HL-60 (cell line): ENCODE measurements around the gene ZNF641.

Experiments used
- DNase-seq, 2 experiments: peaks; one replicate each; pipeline ENCODE4 v3.0.0-alpha.2; 2010 to 2020; ENCODE audit warnings: low read depth in 1 of 2, low spot score in 1 of 2
- H3K27ac ChIP-seq: fragments of 250-450 bp; sonication (Bioruptor Pico); replicated peaks from 2 replicates; pipeline ENCODE4 v1.5.1; 2020; ENCODE audit warnings: mild to moderate bottlenecking, moderate library complexity
- H3K27me3 ChIP-seq: fragments of 250-450 bp; sonication (Bioruptor Pico); 2 replicates; pipeline ENCODE4 v1.5.1; 2021; ENCODE audit warnings: mild to moderate bottlenecking, moderate library complexity; ENCODE audit not compliant: insufficient read depth, poor library complexity, severe bottlenecking
- H3K4me3 ChIP-seq: replicated peaks from 2 replicates; pipeline ENCODE4 v1.5.1; 2011; ENCODE audit warnings: mild to moderate bottlenecking, control low read depth, low read length; ENCODE audit not compliant: insufficient read depth
- GABPA ChIP-seq: IDR thresholded peaks from 2 replicates; pipeline ENCODE4 v1.6.1; 2012; ENCODE audit warnings: low read depth
- POLR2AphosphoS5 ChIP-seq: IDR thresholded peaks from 2 replicates; pipeline ENCODE4 v1.6.1; 2012; ENCODE audit warnings: low read depth
- SPI1 ChIP-seq: IDR thresholded peaks from 2 replicates; pipeline ENCODE4 v1.6.1; 2012; ENCODE audit warnings: low read depth, mild to moderate bottlenecking, borderline replicate concordance
- TF ChIP-seq, protein P1 (sequence below): IDR thresholded peaks from 2 replicates; pipeline ENCODE4 v1.6.1; 2012; ENCODE audit warnings: low read depth; ENCODE audit not compliant: insufficient replicate concordance
- TF ChIP-seq, protein P2 (sequence below): IDR thresholded peaks from one replicate; pipeline ENCODE4 v1.5.1; 2011; ENCODE audit warnings: low read length, control low read depth, inconsistent platforms; ENCODE audit not compliant: insufficient read depth

The ZNF641 gene

DNA sequence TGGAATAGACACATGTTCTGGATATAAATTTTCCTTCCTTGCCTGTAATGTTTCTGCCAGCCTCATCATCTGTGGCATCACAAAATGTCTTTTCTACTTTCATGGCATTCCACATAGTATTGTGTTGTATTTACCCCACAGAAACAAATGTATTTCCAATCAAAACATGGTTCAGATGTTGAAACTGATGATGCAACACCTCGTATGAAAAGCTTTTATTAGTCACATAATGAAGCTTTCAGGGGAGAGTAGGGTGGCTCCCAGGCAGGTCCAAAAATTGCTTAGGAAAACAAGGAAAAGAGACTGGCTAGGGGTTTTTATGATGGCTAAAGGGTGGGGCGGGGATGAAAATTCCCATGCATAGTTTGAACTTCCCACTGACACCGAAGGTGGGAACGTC, 29.1 kb upstream of the ZNF641 start:
- H3K27me3 ChIP-seq: no peaks in the 10 kb centered on the region
- TF ChIP-seq, protein P1, sequence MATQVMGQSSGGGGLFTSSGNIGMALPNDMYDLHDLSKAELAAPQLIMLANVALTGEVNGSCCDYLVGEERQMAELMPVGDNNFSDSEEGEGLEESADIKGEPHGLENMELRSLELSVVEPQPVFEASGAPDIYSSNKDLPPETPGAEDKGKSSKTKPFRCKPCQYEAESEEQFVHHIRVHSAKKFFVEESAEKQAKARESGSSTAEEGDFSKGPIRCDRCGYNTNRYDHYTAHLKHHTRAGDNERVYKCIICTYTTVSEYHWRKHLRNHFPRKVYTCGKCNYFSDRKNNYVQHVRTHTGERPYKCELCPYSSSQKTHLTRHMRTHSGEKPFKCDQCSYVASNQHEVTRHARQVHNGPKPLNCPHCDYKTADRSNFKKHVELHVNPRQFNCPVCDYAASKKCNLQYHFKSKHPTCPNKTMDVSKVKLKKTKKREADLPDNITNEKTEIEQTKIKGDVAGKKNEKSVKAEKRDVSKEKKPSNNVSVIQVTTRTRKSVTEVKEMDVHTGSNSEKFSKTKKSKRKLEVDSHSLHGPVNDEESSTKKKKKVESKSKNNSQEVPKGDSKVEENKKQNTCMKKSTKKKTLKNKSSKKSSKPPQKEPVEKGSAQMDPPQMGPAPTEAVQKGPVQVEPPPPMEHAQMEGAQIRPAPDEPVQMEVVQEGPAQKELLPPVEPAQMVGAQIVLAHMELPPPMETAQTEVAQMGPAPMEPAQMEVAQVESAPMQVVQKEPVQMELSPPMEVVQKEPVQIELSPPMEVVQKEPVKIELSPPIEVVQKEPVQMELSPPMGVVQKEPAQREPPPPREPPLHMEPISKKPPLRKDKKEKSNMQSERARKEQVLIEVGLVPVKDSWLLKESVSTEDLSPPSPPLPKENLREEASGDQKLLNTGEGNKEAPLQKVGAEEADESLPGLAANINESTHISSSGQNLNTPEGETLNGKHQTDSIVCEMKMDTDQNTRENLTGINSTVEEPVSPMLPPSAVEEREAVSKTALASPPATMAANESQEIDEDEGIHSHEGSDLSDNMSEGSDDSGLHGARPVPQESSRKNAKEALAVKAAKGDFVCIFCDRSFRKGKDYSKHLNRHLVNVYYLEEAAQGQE: no peak
- TF ChIP-seq SPI1 (no peak), POLR2AphosphoS5 (no peak), GABPA (no peak)
- TF ChIP-seq, protein P2, sequence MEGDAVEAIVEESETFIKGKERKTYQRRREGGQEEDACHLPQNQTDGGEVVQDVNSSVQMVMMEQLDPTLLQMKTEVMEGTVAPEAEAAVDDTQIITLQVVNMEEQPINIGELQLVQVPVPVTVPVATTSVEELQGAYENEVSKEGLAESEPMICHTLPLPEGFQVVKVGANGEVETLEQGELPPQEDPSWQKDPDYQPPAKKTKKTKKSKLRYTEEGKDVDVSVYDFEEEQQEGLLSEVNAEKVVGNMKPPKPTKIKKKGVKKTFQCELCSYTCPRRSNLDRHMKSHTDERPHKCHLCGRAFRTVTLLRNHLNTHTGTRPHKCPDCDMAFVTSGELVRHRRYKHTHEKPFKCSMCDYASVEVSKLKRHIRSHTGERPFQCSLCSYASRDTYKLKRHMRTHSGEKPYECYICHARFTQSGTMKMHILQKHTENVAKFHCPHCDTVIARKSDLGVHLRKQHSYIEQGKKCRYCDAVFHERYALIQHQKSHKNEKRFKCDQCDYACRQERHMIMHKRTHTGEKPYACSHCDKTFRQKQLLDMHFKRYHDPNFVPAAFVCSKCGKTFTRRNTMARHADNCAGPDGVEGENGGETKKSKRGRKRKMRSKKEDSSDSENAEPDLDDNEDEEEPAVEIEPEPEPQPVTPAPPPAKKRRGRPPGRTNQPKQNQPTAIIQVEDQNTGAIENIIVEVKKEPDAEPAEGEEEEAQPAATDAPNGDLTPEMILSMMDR: no peak
- DNase-seq: no peak
- H3K27ac ChIP-seq: no peak overlapping the region
- no peak overlapping the region for H3K4me3 ChIP-seq

DNA sequence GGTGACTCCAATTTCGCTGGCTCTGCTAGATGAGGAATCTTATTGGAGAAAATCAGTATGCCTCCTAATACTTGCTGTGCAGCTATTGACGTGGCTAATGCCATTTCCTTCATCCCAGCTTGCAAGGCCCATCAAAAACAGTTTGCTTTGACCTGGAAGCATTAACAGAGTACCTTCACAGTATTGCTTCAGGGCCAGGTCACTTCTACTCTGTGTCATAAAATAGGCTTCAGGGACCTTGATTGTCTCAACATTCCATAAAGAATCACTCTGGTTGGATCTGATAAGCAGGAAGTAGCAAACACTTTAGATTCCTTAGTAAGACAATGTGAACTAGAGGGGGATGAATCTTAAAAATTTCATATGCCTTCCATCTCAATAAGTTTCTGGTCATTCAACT, 26.9 kb upstream of the ZNF641 start:
- Histone ChIP-seq H3K27ac (no peak overlapping the region), H3K27me3 (no peaks in the 10 kb centered on the region), H3K4me3 (no peak overlapping the region)
- no peak for DNase-seq
- TF ChIP-seq, protein P2: no peak
- no peak for TF ChIP-seq POLR2AphosphoS5
- TF ChIP-seq GABPA: no peak
- TF ChIP-seq, protein P1: no peak
- no peak for TF ChIP-seq SPI1

DNA sequence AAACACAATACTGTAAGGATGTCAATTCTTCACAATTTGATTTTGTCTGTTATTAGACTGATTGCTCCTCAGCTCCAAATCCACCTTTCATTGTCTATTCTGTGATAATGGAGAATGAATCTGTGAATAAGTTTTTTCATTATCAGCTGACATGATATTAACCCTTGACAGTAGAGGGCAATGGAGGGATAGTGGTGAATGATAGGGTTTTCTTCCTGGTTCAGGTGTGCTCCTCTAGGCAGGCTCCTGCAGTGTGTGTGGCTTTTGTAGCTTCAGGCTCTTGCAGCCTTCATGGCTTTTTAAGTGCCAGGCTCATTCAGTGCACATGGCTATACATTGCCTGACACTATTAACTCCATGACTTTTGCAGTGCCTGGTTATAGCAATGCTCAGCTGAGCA, 23.4 kb upstream of the ZNF641 start:
- DNase-seq: no peak
- Histone ChIP-seq H3K27me3 (no peaks in the 10 kb centered on the region), H3K4me3 (no peak overlapping the region), H3K27ac (no peak overlapping the region)
- no peak for TF ChIP-seq POLR2AphosphoS5
- TF ChIP-seq, protein P2: no peak
- TF ChIP-seq, protein P1: no peak
- TF ChIP-seq GABPA: no peak
- no peak for TF ChIP-seq SPI1
